IMR-90 (cell line): ENCODE data around the gene SHCBP1L. TPM values are rescaled to one million over a fixed set of nuclear protein-coding genes. Genes with fewer than 3 reads are reported as not detected.

Experiments used
- ATAC-seq: fragments of 200-7000 bp; cut with Tn5 transposase; 2 replicates; pipeline ENCODE4 v1.9.1; 2020; ENCODE audit warnings: low read depth, mild to moderate bottlenecking, moderate library complexity
- BruUV-seq: library from RNA; stranded (reverse); fragments of 400-500 nt; replicated peaks from 2 replicates; lab custom pipeline; 2021; lab: Mats Ljungman, UMichigan
- CTCF ChIA-PET: fragments of 300-600 bp; formaldehyde crosslinking; extraction: SDS; loops from one replicate; lab custom pipeline; 2021; ENCODE audit warnings: antibody characterized with exemption; lab: Yijun Ruan, JAX
- POLR2A ChIA-PET: fragments of 300-600 bp; sonication (Branson Sonifier 250); formaldehyde crosslinking; loops from one replicate; lab custom pipeline; 2022; ENCODE audit warnings: antibody characterized with exemption; ENCODE audit not compliant: unreplicated experiment; lab: Charles Lee
- DNase-seq: peaks from one replicate; pipeline ENCODE4 v3.0.0; 2013
- H2AFZ ChIP-seq: replicated peaks from 2 replicates; pipeline ENCODE3; 2013; ENCODE audit warnings: low read length, mild to moderate bottlenecking; ENCODE audit not compliant: poor library complexity
- H2AK5ac ChIP-seq: 2 replicates; pipeline ENCODE4 v1.6.1; 2013; ENCODE audit warnings: low read depth, low read length, inconsistent platforms
- H2AK9ac ChIP-seq: replicated peaks from 2 replicates; pipeline ENCODE3; 2013; ENCODE audit warnings: mild to moderate bottlenecking, low read depth, low read length, moderate library complexity; ENCODE audit not compliant: poor library complexity
- H2BK120ac ChIP-seq: 2 replicates; pipeline ENCODE4 v1.6.1; 2013; ENCODE audit warnings: low read depth, low read length, inconsistent platforms
- H2BK15ac ChIP-seq: 3 replicates; pipeline ENCODE4 v1.6.1; 2013; ENCODE audit warnings: low read depth, low read length, inconsistent platforms
- H2BK20ac ChIP-seq: 2 replicates; pipeline ENCODE4 v1.6.1; 2013; ENCODE audit warnings: low read depth, mild to moderate bottlenecking, inconsistent platforms, low read length, moderate library complexity
- H2BK5ac ChIP-seq: 2 replicates; pipeline ENCODE4 v1.6.1; 2013; ENCODE audit warnings: mild to moderate bottlenecking, low read depth, low read length, inconsistent platforms; ENCODE audit not compliant: poor library complexity, severe bottlenecking
- H3K14ac ChIP-seq: replicated peaks from 2 replicates; pipeline ENCODE4 v1.6.1; 2013; ENCODE audit warnings: low read depth, low read length, inconsistent platforms
- H3K18ac ChIP-seq: 2 replicates; pipeline ENCODE4 v1.6.1; 2013; ENCODE audit warnings: low read depth, low read length, control low read depth
- H3K23ac ChIP-seq: 2 replicates; pipeline ENCODE4 v1.6.1; 2013; ENCODE audit warnings: low read depth, low read length, inconsistent platforms
- H3K27ac ChIP-seq: 2 replicates; pipeline ENCODE4 v1.5.1; 2013; ENCODE audit warnings: mild to moderate bottlenecking, control low read depth, low read length; ENCODE audit not compliant: insufficient read depth
- H3K27me3 ChIP-seq: 2 replicates; pipeline ENCODE4 v1.6.1; 2013; ENCODE audit warnings: low read length; ENCODE audit not compliant: control insufficient read depth, insufficient read depth
- H3K36me3 ChIP-seq: 2 replicates; pipeline ENCODE4 v1.6.1; 2013; ENCODE audit warnings: low read length, mixed read lengths; ENCODE audit not compliant: control insufficient read depth, insufficient read depth
- H3K4ac ChIP-seq: 2 replicates; pipeline ENCODE4 v1.6.1; 2013; ENCODE audit warnings: low read depth, low read length, inconsistent platforms
- H3K4me1 ChIP-seq: 2 replicates; pipeline ENCODE4 v1.6.1; 2013; ENCODE audit warnings: low read length, mixed read lengths; ENCODE audit not compliant: control insufficient read depth, insufficient read depth
- H3K4me2 ChIP-seq: 2 replicates; pipeline ENCODE4 v1.6.1; 2013; ENCODE audit warnings: low read depth, mild to moderate bottlenecking, control low read depth, low read length, moderate library complexity
- H3K4me3 ChIP-seq: 2 replicates; pipeline ENCODE4 v1.5.1; 2013; ENCODE audit warnings: low read depth, mild to moderate bottlenecking, control low read depth, low read length, moderate library complexity; ENCODE audit not compliant: insufficient read depth
- H3K56ac ChIP-seq: 2 replicates; pipeline ENCODE4 v1.6.1; 2013; ENCODE audit warnings: low read length, inconsistent platforms; ENCODE audit not compliant: insufficient read depth; ENCODE audit errors: extremely low read depth
- H3K79me1 ChIP-seq, 2 experiments: 2 replicates each; pipeline ENCODE4 v1.6.1; 2013; ENCODE audit warnings: low read length in 2 of 2, inconsistent platforms in 1 of 2, low read depth in 1 of 2
- H3K9ac ChIP-seq: 2 replicates; pipeline ENCODE4 v1.6.1; 2013; ENCODE audit warnings: low read depth, low read length, control low read depth
- H3K9me1 ChIP-seq: 2 replicates; pipeline ENCODE4 v1.6.1; 2013; ENCODE audit warnings: low read length, inconsistent platforms; ENCODE audit not compliant: insufficient read depth
- H3K9me3 ChIP-seq: 2 replicates; pipeline ENCODE4 v1.6.1; 2013; ENCODE audit warnings: low read length; ENCODE audit not compliant: control insufficient read depth, insufficient read depth
- H4K20me1 ChIP-seq: 2 replicates; pipeline ENCODE4 v1.6.1; 2013; ENCODE audit warnings: low read length, inconsistent platforms; ENCODE audit not compliant: insufficient read depth
- H4K5ac ChIP-seq: 2 replicates; pipeline ENCODE4 v1.6.1; 2013; ENCODE audit warnings: mild to moderate bottlenecking, low read depth, low read length, control low read depth
- H4K8ac ChIP-seq, 2 experiments: 2 replicates each; pipeline ENCODE4 v1.6.1; 2013; ENCODE audit warnings: low read depth in 2 of 2, low read length in 2 of 2, control low read depth in 1 of 2, inconsistent platforms in 1 of 2
- H4K91ac ChIP-seq: 2 replicates; pipeline ENCODE4 v1.6.1; 2013; ENCODE audit warnings: low read depth, low read length, inconsistent platforms; ENCODE audit not compliant: insufficient read depth
- RFX5 ChIP-seq: IDR thresholded peaks from 2 replicates; pipeline ENCODE4 v1.8.0; 2012; ENCODE audit warnings: low read depth, mild to moderate bottlenecking, low read length, moderate library complexity
- SMC3 ChIP-seq: fragments of 150-350 bp; IDR thresholded peaks from 2 replicates; pipeline ENCODE4 v1.6.1; 2016; ENCODE audit warnings: low read depth, mild to moderate bottlenecking, antibody characterized with exemption, low read length, moderate library complexity
- USF2 ChIP-seq: fragments of 150-350 bp; IDR thresholded peaks from 2 replicates; pipeline ENCODE4 v1.6.1; 2017; ENCODE audit warnings: mild to moderate bottlenecking, antibody characterized with exemption, low read length, low read depth
- WGBS, 2 experiments: methylation state at CpG; one replicate each; pipeline versions ENCODE4 v1.1.5 to v1.1.7; 2013; ENCODE audit warnings: missing lambda C conversion rate in 2 of 2; ENCODE audit not compliant: insufficient read length in 1 of 2; ENCODE audit errors: extremely low coverage in 2 of 2; 5-methylcytosine and 5-hydroxymethylcytosine counted together
- dilution Hi-C: fragments of 300-500 bp; cut with HindIII; formaldehyde crosslinking; loops from one replicate; pipeline ENCODE4 v1.14.3; 2018; ENCODE audit warnings: low sequenced_read_pairs; ENCODE audit not compliant: unreplicated experiment
- in situ Hi-C: fragments of 300-500 bp; cut with MboI; formaldehyde crosslinking; loops from 3 replicates; pipeline ENCODE4 v1.14.3; 2019; ENCODE audit warnings: low sequenced_read_pairs, inconsistent platforms, mixed read lengths
- intact Hi-C: fragments of 100-400 bp; cut with micrococcal nuclease; formaldehyde crosslinking; loops from 2 replicates; pipeline ENCODE4 v1.10.0; 2022
- polyA plus RNA-seq, 3 experiments: library from polyadenylated mRNA; depleted of rRNA; stranded (reverse); fragments of >200 nt; gene quantifications; 2 replicates each; pipeline ENCODE4 v1.2.3, GENCODE V29; 2012; ENCODE audit warnings: low replicate concordance in 1 of 3
- total RNA-seq: library from RNA; depleted of rRNA; stranded (reverse); fragments of >200 nt; gene quantifications from 2 replicates; pipeline ENCODE4 v1.2.3, GENCODE V29; 2012

The SHCBP1L gene
- total and polyA plus RNA-seq, 2 of the 4 experiments (the other 2 are of a cell fraction): not detected

GRCh38 chr1:182860658-182861057 is 92.3 kb downstream of the SHCBP1L start:
- H3K36me3 ChIP-seq: peaks cover 59% of the 10 kb centered on the region
- dilution Hi-C loops: no loop called here
- WGBS, 2 experiments: 83% methylated on average over 3 of the region's 4 CpGs; no CpG with 5 or more reads in 1 of the 2 experiments
- H3K9me3 ChIP-seq: no peaks in the 10 kb centered on the region
- no peak overlapping the region for H3K56ac ChIP-seq
- H2AK9ac ChIP-seq: no peak overlapping the region
- no peak overlapping the region for H2BK120ac ChIP-seq
- no peak overlapping the region for H2BK5ac ChIP-seq
- CTCF ChIA-PET: no interaction called here
- H3K27ac ChIP-seq: no peak overlapping the region
- no peaks in the 10 kb centered on the region for H3K9me1 ChIP-seq
- H3K4ac ChIP-seq: no peak overlapping the region
- H3K18ac ChIP-seq: no peak overlapping the region
- in situ Hi-C loops: no loop called here
- H3K79me1 ChIP-seq: peaks cover 27 to 30% of the 10 kb centered on the region in 2 experiments
- TF ChIP-seq RFX5: no peak
- TF ChIP-seq USF2: no peak
- TF ChIP-seq SMC3: no peak
- H3K4me1 ChIP-seq: peaks cover 4% of the 10 kb centered on the region; the same call in 1 of the 2 replicates
- no peak overlapping the region for H4K8ac ChIP-seq
- H3K14ac ChIP-seq: no peak overlapping the region
- no peak for DNase-seq
- BruUV-seq: no TSS peak
- intact Hi-C loops: loop anchor here (5.0 kb wide), 1 partner anchor 257 kb away; no protein-coding TSS in a partner anchor
- no peak overlapping the region for H2BK20ac ChIP-seq
- peaks cover 14% of the 10 kb centered on the region; the same call in 1 of the 2 replicates for H4K20me1 ChIP-seq
- H3K23ac ChIP-seq: no peak overlapping the region
- H3K9ac ChIP-seq: no peak overlapping the region
- no peak overlapping the region for H2BK15ac ChIP-seq
- no peak overlapping the region for H4K5ac ChIP-seq
- no peak overlapping the region for H3K4me3 ChIP-seq
- no peak overlapping the region for H4K91ac ChIP-seq
- no peak for ATAC-seq
- no peaks in the 10 kb centered on the region for H3K27me3 ChIP-seq
- POLR2A ChIA-PET: no interaction called here
- H2AK5ac ChIP-seq: no peak overlapping the region
- H2AFZ ChIP-seq: no peak overlapping the region
- no peak overlapping the region for H3K4me2 ChIP-seq
